ENCODE data around the gene CCIN.

CCIN gene

GRCh38 chr9:36191290-36191645 lies 22.1 kb downstream of the CCIN start:
- peak; percentile 29 for DNase-seq (ENCODE audit: low read depth)

DNA sequence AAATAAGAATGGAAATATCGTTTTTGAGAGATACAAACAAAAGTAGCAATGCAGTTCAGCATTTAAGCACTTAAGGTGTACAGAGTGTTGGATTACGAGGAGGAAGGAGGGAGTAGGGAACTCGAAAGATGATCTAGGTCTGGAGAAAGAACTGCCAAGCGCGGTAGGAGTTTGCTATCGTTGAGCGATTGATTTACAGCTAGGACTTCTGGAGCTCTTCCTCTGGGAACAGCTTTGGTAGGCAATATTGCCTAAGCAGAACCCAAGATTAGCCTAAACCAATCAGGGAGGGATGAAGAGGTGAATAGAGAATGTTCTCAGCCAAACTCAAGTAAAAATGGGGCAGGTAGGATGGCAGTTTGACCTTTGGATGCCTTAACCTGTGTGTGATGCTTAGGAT lies 22.5 kb downstream of the CCIN start:
- no peak for DNase-seq (ENCODE audit: low read depth)

GRCh38 chr9:36192196-36192595 lies 23.0 kb downstream of the CCIN start:
- DNase-seq (ENCODE audit: low read depth): no peak

DNA sequence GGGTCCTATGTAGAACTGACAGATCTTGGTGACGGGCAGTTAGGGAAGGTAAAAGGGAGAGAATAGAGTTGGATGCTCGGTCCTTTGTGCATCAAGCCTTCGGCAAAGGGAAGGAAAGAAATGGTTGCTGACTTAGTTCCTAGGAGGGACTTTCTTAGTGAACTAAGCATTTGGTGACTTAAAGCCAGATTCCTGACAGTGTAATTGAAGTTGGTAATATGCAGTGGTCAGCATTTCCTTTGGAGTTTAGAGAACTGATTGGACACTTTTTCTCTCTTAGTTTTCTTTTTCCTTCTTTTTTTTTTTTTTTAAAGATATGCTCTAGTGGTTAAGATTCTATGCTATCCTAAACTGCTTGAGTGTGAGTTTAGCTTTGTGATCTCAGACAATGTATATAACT lies 23.8 kb downstream of the CCIN start:
- DNase-seq (ENCODE audit: low read depth): no peak

- DNase-seq (ENCODE audit: low read depth): no peak
These were observed 25.3 kb downstream of the CCIN start for GRCh38 chr9:36194326-36195000.

- no peak for DNase-seq (ENCODE audit: low read depth)
These were observed 35.8 kb downstream of the CCIN start for GRCh38 chr9:36204906-36205547.

DNA sequence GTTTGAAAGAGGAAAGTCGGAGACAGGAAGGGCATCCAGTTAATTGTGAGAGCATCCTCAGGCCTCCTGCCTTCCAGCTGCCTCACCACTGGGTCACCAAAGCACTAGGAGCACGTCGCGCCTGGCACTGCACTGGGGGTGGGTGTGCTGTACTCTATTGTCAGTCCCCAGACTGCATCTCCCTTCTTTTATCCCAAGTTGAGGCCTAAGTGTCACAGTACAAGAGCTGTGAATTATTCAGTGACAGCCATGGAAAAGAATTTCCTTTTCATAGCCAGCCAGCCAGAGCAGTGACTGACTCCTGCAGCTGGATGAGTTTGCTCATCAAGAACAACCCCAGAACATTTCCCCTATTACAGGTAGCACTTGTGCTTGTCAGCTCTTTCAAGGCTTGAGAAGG lies 37.8 kb downstream of the CCIN start:
- DNase-seq (ENCODE audit: low read depth): no peak

DNA sequence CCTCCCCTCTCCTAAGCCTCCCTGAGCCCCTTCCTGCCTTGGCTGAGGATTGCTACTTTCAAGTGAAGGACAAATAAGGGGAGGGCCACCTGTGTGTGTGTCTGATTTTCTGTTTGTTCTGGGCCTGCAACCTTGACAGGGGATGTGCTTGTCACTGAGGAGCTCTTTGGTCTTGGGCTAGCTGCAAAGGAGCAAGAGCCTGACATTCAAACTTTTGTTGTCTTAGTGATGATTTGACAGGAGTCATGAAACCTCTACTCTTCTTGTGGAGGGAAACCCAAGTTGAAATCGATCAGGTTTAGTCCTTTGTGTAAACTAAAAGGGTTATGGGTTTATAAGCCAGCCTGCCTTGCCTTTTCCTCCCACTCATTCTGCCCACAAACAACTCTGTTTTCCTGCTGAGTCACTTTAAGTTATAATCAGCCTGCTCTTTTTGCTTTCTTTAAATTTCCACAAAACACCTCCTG lies 38.4 kb downstream of the CCIN start:
- no peak for DNase-seq (ENCODE audit: low read depth)

DNA sequence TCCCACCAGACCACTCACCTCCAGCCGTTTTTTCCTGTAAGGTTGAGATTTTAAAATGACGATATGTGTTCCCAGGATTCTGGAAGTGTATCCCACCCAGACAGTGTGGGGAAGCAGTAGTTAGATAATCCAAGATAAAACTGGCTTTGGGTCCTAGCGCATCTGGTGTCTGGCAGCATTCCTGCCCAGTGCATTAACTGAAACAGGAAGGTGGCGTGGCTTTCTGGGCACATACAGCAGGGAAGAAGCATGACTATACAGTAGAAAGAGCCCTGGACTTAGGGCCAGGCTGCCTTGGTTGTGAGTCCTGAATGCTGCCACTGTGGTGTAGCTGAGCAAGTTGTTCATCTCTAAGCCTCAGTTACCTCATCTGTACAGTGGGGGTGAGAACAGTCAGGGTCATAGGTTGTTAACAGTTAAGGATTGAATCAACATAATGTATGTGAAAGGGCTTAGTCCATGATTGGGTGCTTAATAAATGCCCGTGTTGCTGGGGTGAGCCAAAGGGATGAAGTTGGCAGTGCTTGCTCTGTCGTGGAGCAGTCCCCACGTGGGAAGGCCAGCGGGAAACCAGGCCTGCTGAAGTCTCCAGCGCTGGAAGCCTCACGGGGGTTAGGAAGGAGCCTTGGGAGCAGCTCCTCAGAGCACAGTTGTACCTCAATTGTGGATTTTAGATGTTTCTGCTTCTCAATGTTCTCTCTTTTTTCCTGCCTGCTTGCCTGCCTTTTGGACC lies 39.5 kb downstream of the CCIN start:
- no peak for DNase-seq (ENCODE audit: low read depth)

DNA sequence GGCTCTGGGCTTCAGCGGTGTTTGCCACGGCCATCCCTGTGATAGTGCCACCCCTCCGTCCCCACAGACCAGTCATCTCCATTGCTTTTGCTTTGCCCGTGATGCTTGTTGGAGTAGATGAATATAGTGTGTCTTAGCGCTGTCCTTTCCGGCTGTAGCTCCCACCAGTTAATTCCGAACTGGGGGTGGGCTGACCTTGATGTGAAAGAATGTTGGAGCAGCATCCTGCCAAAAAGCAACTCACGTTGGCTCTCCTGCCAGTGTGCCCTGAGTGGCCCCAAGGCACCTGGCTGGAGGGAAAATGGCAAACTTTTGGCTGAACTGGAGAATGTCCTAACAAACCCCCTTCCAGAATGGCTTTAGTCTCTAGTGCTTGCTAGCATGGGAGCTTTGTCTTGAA lies 41.5 kb downstream of the CCIN start:
- DNase-seq (ENCODE audit: low read depth): no peak

DNA sequence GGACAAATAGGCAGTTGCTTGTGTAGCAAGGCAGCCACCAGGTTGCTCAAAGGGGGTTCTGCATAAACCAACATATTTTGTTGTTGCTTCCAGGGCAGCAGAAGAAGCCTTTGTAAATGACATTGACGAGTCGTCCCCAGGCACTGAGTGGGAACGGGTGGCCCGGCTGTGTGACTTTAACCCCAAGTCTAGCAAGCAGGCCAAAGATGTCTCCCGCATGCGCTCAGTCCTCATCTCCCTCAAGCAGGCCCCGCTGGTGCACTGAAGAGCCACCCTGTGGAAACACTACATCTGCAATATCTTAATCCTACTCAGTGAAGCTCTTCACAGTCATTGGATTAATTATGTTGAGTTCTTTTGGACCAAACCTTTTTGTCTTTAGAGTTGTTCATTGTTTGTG lies 42.3 kb downstream of the CCIN start:
- no peak for DNase-seq (ENCODE audit: low read depth)

DNA sequence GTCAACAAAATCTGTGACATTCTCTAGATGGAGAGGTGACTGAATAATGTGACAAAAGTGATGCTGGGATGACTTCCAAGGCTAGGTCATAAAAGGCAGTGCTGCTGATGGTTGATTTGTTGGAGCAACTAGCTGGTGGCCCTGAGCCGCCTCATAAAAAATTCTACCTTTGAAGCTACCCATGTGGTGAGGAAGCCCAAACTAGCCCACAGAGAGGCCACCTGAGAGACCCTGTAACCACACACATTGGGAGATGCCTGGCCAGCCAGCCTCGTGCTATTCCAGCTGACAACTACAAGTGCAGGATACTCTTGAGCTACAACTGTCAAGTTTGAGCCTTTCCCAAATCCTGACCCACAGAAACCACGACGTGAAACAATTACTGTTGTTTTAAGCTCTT lies 44.2 kb downstream of the CCIN start:
- no peak for DNase-seq (ENCODE audit: low read depth)

GRCh38 chr9:36213989-36214388 lies 44.8 kb downstream of the CCIN start:
- DNase-seq (ENCODE audit: low read depth): no peak

- no peak for DNase-seq (ENCODE audit: low read depth)
These were observed 45.4 kb downstream of the CCIN start for GRCh38 chr9:36214571-36214970.

GRCh38 chr9:36217256-36217968 lies 48.2 kb downstream of the CCIN start:
- DNase-seq (ENCODE audit: low read depth): no peak

DNA sequence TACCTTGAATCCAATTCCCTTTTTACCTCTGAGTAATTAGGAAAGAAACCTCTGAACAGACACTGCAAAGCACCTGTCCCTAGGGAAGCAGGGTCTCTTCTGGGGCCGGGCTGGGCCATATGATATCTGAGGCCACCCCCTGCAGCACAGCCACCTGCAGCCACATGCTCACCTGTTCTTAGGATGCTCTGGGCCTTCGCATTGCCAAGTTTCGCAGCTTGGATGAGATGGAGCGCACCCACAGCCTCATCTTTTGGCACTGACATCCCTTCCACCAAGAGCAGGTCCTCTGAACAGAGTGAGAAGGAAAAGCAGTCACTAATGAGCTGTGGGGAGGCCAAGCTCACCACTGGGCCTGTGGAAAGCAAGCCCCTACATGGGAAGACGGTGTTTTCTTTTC lies 48.8 kb downstream of the CCIN start:
- no peak for DNase-seq (ENCODE audit: low read depth)

GRCh38 chr9:36218411-36218901 lies 49.3 kb downstream of the CCIN start:
- no peak for DNase-seq (ENCODE audit: low read depth)
